Mucosa of stomach (tissue), 1 donor: ENCODE data around the gene GPR139.

Source experiments
- H3K27me3 ChIP-seq: one replicate; pipeline ENCODE4 v1.7.0; 2013; ENCODE audit warnings: mild to moderate bottlenecking, low read length; ENCODE audit not compliant: control insufficient read depth, insufficient read depth
- H3K36me3 ChIP-seq: one replicate; pipeline ENCODE4 v1.7.0; 2013; ENCODE audit warnings: low read length; ENCODE audit not compliant: control insufficient read depth, insufficient read depth
- H3K4me1 ChIP-seq: one replicate; pipeline ENCODE4 v1.7.0; 2013; ENCODE audit warnings: mild to moderate bottlenecking, low read length; ENCODE audit not compliant: control insufficient read depth, insufficient read depth
- H3K4me3 ChIP-seq: one replicate; pipeline ENCODE4 v1.7.0; 2013; ENCODE audit warnings: low read length
- H3K9ac ChIP-seq: one replicate; pipeline ENCODE4 v1.7.0; 2013; ENCODE audit warnings: mild to moderate bottlenecking, low read length, moderate library complexity
- H3K9me3 ChIP-seq: one replicate; pipeline ENCODE4 v1.7.0; 2013; ENCODE audit warnings: mild to moderate bottlenecking, low read length, moderate library complexity; ENCODE audit not compliant: control insufficient read depth
- donor health status: Pancreatic carcinoma.

Gene GPR139

DNA sequence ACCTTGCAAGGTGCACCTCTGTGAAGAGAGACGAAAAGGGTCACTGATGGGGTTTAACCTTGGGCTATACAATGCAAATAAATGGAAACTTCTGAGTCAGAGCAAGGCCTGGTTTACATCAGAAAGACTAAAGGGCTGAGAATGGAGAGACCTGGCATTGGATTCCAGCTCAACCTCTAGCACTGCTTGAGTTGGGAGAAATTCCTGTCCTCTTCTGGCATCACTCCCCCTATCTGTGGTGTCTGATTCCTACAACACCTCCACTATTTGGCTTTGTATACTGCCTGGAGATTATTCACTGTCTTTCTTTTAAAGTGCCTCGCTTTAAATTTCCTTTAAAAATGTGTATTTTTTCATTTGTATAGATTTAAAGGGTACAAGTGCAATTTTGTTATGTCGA lies 68.8 kb downstream of the GPR139 start:
- Histone ChIP-seq H3K36me3 (no peaks in the 10 kb centered on the region), H3K9ac (no peak overlapping the region), H3K4me1 (no peaks in the 10 kb centered on the region), H3K27me3 (no peaks in the 10 kb centered on the region), H3K9me3 (no peaks in the 10 kb centered on the region), H3K4me3 (no peak overlapping the region)

DNA sequence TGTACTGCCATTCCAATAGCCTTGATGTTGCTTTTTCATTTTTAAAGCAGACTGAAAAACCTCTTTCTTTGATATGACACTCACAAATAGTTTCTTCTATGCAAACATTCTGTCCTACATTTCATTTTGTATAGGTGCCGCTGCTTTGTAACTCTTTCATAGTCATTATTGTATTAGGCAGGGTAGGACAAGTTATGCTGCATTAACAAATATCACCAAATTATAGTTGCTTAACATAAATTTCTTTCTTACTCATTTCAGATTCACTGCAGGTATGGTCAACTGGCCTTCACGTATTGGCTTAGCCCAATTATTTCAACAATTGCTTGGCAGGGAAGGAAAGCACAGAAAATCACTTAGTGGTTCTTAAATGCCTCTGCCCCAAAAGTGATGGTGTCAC lies 70.8 kb downstream of the GPR139 start:
- Histone ChIP-seq H3K9me3 (no peaks in the 10 kb centered on the region), H3K4me3 (no peak overlapping the region), H3K4me1 (no peaks in the 10 kb centered on the region), H3K9ac (no peak overlapping the region), H3K27me3 (no peaks in the 10 kb centered on the region), H3K36me3 (no peaks in the 10 kb centered on the region)

DNA sequence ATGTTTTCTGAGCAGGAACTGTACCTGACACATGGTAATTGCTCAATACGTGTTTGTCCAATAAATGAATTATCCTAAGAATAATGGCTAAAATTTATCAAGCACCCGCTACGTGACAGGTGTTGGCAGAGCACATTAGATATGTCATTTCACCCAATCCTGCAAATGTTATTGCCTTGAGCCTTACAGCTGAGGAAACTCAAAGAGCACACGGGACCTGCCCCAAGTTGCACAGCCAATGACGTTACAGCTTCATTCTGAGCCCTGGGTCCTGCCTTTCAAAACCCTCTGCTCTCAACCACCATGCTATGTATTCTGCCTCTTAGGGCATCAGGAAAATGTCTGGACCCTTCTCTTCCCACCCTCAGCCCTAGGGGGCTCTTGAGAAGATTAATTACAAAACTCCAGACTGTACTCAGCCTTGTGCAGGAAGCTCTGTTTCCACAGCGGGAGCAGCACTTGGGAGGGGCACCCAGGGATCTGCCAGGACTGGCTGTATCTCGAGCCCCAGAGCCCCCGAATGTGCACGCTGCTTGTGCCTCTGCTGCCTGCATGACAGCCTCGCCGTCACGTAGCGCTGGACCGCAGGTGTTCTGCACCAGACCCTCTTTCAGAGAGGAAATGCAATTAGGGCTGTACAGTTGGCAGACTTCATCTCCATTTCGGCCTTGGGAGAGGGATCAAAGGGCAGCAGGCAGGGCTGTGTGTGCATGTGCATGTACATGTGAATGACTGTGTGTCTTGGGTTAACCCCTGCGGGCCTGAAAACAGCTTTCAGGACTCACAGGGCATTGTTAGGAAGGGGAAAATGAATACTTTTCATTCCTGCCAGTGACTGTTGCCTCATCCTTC lies 71.6 kb downstream of the GPR139 start:
- Histone ChIP-seq H3K4me1 (no peaks in the 10 kb centered on the region), H3K27me3 (no peaks in the 10 kb centered on the region), H3K4me3 (no peak overlapping the region), H3K9ac (no peak overlapping the region), H3K36me3 (no peaks in the 10 kb centered on the region), H3K9me3 (no peaks in the 10 kb centered on the region)

DNA sequence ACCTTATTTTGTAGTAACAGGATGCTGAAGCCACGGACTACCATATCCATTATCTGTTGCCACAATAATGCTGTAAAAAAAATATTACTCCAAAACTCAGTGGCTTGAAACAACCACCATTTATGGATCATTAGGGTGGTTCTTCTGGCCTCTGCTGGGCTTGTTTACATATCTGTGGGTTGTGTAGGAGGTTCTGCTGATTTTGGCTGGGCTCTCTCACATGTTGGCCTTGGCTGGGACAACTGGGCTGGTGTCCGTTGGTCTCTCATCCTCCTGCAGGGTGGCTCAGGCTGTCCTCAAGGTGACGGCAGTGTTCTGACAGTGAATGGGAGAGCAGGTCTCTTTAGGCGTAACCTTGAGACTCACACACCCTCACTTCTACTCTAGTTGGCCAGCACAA lies 76.0 kb downstream of the GPR139 start:
- H3K9ac ChIP-seq: no peak overlapping the region
- no peaks in the 10 kb centered on the region for H3K4me1 ChIP-seq
- H3K27me3 ChIP-seq: no peaks in the 10 kb centered on the region
- no peak overlapping the region for H3K4me3 ChIP-seq
- no peaks in the 10 kb centered on the region for H3K36me3 ChIP-seq
- no peaks in the 10 kb centered on the region for H3K9me3 ChIP-seq

DNA sequence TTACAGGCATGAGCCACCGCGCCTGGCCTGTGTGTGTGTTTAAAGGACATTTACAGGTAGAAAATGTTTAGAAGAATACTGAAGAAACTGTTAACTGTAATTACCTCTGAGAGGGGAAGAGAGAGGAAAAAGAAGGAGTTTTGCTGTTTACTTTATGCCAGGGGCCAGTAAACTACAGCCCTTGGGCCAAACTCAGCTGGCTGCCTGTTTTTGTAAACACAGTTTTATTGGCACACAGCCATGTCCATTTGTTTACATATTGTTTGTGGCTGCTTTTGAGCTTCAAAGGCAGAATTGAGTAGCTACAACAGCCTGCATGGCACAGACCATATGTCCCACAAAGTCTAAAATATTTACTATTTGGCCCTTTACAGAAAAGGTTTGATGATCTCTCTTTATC lies 76.4 kb downstream of the GPR139 start:
- Histone ChIP-seq H3K36me3 (no peaks in the 10 kb centered on the region), H3K27me3 (no peaks in the 10 kb centered on the region), H3K9ac (no peak overlapping the region)

DNA sequence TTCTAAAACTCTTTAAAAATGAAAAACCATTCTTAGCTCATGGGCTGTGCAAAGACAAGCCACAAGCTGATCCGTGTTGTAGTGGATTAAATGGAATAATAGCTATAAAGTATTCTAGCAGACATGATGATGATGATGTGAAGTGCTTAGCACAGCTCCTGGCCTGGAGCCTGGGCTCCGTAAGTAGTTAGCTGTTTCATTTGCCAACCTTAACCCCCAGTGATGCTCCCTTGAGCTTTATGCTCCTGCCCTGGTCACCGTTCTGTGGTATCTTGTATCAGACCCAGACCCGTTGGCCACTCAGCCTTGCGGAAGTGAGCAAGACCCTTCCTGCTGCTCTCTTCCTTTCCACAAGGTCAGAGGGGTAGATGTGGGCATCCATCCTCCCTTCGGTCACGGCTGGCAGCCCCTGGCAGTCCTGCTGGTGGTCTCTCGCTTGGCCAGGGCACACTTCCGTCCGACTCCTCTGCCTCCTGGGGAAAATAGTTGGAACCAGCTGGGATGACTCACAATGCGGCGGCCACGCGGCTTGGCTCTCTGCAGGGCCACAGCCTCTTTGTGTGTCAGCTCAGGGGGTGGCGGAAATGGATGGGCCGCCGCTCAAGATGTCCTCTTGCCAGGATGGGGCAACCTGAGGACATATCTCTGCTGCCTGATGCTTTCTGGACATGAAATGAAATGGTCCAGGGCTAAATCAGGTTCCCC lies 79.1 kb downstream of the GPR139 start:
- Histone ChIP-seq H3K9ac (no peak overlapping the region), H3K4me1 (no peaks in the 10 kb centered on the region), H3K36me3 (no peaks in the 10 kb centered on the region), H3K27me3 (no peaks in the 10 kb centered on the region), H3K4me3 (no peak overlapping the region), H3K9me3 (no peaks in the 10 kb centered on the region)

More for the DNA sequence above, 76.4 kb downstream of the GPR139 start:
- Histone ChIP-seq H3K9me3 (no peaks in the 10 kb centered on the region), H3K4me3 (no peak overlapping the region), H3K4me1 (no peaks in the 10 kb centered on the region)

DNA sequence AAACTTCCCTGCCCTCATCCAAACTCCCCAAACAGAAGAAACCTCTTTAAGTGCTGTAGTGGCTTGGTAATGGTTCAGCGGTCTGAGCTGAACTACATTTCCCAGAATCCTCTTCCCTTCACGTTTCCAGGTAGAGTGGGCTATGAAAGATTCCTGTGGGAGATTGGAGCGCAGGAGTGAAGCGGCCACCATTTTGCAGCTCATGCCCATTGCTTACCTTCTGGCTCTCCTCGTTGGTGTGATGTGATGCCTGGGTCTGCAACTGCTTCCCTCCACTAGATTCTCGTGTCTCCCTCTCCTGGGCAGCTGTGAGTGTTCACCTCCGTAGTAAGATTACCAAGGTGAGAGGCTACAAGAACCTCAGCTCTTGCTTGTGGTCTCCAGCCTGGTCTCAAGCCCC lies 82.1 kb downstream of the GPR139 start:
- Histone ChIP-seq H3K4me1 (no peaks in the 10 kb centered on the region), H3K9ac (no peak overlapping the region), H3K4me3 (no peak overlapping the region), H3K36me3 (no peaks in the 10 kb centered on the region), H3K27me3 (no peaks in the 10 kb centered on the region), H3K9me3 (no peaks in the 10 kb centered on the region)

DNA sequence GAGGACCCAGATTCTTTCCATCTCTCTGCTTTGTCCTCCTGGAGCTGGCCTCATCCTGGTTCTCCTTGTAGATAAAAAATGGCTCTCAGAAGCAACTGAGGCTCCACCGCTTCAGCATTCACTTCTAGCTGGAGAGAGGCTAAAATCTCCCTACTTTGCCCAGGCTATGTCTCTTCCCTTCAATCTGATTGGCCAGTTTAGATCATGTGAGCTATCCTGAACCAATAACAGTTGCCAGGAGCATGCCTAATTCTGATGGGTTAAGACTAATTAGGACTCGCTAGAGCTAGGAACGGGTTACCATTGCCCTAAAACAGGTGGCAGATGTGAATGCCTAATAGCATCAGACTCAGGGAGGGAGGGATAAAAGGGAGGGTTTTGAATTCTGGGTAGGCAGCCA lies 89.6 kb downstream of the GPR139 start:
- H3K27me3 ChIP-seq: no peaks in the 10 kb centered on the region
- no peak overlapping the region for H3K9ac ChIP-seq
- no peaks in the 10 kb centered on the region for H3K36me3 ChIP-seq
- no peak overlapping the region for H3K4me3 ChIP-seq
- H3K9me3 ChIP-seq: no peaks in the 10 kb centered on the region
- H3K4me1 ChIP-seq: no peaks in the 10 kb centered on the region
